Body of pancreas (tissue), 4 donors: ENCODE results near the gene CCDC138.

Source experiments
- CTCF ChIP-seq, 7 experiments: fragments of 450-650 bp in 4 of 7; fragments of 200-600 bp in 3 of 7; sonication (generic) in 3 of 7; IDR thresholded peaks; one replicate each; pipeline ENCODE4 v1.5.1; 2016 to 2019; ENCODE audit warnings: antibody characterized with exemption in 7 of 7
- POLR2A ChIP-seq, 3 donors: fragments of 450-650 bp; IDR thresholded peaks; one replicate each; pipeline ENCODE4 v1.6.1; 2016; ENCODE audit warnings: antibody characterized with exemption in 3 of 3, mild to moderate bottlenecking in 2 of 3

DNA sequence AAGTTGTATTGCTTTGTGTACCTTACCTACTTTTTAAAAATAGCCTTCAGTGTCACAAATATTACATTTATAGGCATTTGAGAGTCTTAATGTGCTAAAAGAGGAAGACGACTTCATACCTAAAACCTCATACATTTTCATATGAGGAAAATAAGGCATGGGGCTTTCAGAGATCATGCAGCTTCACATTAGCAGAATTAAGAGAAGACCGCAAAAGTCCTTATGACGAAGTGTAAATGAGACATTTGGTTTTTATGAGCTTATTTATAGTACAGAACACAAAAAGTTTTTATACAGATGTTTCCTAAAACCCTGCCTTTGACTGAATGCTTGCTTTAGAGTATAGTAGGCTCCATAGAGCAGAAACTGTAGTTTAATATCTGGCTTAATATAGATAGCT, 10.1 kb upstream of the CCDC138 start:
- no peak for TF ChIP-seq CTCF (IDR thresholded peaks at IDR 0.05)
- TF ChIP-seq POLR2A (IDR thresholded peaks at IDR 0.05): no peak
